Smooth muscle cell (in vitro differentiated cells): Measurements from ENCODE around the gene ZDHHC8. TPM values are rescaled to one million over a fixed set of nuclear protein-coding genes. Genes with fewer than 3 reads are reported as not detected.

ENCODE experiments used
- DNase-seq: peaks from one replicate; lab custom pipeline; 2025; ENCODE audit not compliant: unreplicated experiment; lab: John Stamatoyannopoulos, UW
- H2AFZ ChIP-seq: fragments of 200-600 bp; sonication (generic); 2 replicates; pipeline ENCODE4 v1.6.0; 2016; ENCODE audit warnings: antibody characterized with exemption, low read depth, mild to moderate bottlenecking
- H3F3A ChIP-seq: fragments of 200-600 bp; sonication (generic); 2 replicates; pipeline ENCODE4 v1.6.0; 2017; ENCODE audit warnings: antibody characterized with exemption, low read depth
- H3K27ac ChIP-seq: fragments of 200-600 bp; sonication (generic); 2 replicates; pipeline ENCODE4 v1.5.1; 2016; ENCODE audit warnings: low read depth, mild to moderate bottlenecking
- H3K27me3 ChIP-seq: fragments of 200-600 bp; sonication (generic); 2 replicates; pipeline ENCODE4 v1.6.1; 2016; ENCODE audit warnings: low read depth, mild to moderate bottlenecking
- H3K36me3 ChIP-seq: fragments of 200-600 bp; sonication (generic); 2 replicates; pipeline ENCODE4 v1.5.1; 2016; ENCODE audit warnings: low read depth
- H3K4me1 ChIP-seq: fragments of 200-600 bp; sonication (generic); 2 replicates; pipeline ENCODE4 v1.5.1; 2016; ENCODE audit warnings: low read depth
- H3K4me2 ChIP-seq: fragments of 200-600 bp; sonication (generic); 2 replicates; pipeline ENCODE4 v1.6.0; 2016; ENCODE audit warnings: mild to moderate bottlenecking
- H3K4me3 ChIP-seq: fragments of 200-600 bp; sonication (generic); 2 replicates; pipeline ENCODE4 v1.5.1; 2016; ENCODE audit warnings: mild to moderate bottlenecking
- H3K79me2 ChIP-seq: fragments of 200-600 bp; sonication (generic); 2 replicates; pipeline ENCODE4 v1.6.0; 2016; ENCODE audit warnings: low read depth, mild to moderate bottlenecking
- H3K9ac ChIP-seq: fragments of 200-600 bp; sonication (generic); 2 replicates; pipeline ENCODE4 v1.6.0; 2016; ENCODE audit warnings: low read depth
- H3K9me3 ChIP-seq: fragments of 200-600 bp; sonication (generic); replicated peaks from 2 replicates; pipeline ENCODE4 v1.5.1; 2016; ENCODE audit warnings: low read depth
- H4K20me1 ChIP-seq: fragments of 200-600 bp; sonication (generic); 2 replicates; pipeline ENCODE4 v1.6.0; 2016; ENCODE audit warnings: low read depth
- WGBS: methylation state at CpG from one replicate; pipeline ENCODE4 v1.1.7; 2016; ENCODE audit warnings: low lambda C conversion rate; 5-methylcytosine and 5-hydroxymethylcytosine counted together
- polyA plus RNA-seq: library from polyadenylated mRNA; unstranded; fragments of >200 nt; fragmentation: Nextera tagmentation; extraction: Ambion mirVana; gene quantifications from 2 replicates; pipeline ENCODE4 v1.2.1, GENCODE V29; 2016
- total RNA-seq: library from RNA; depleted of rRNA; stranded (reverse); fragments of >200 nt; gene quantifications from 2 replicates; pipeline ENCODE4 v1.2.3, GENCODE V29; 2014
- TF ChIP-seq, protein P1 (sequence below): fragments of 200-600 bp; sonication (generic); IDR thresholded peaks from 2 replicates; pipeline ENCODE4 v1.5.1; 2017; ENCODE audit warnings: borderline replicate concordance, mild to moderate bottlenecking, antibody characterized with exemption; ENCODE audit not compliant: insufficient read depth, poor library complexity, severe bottlenecking

The ZDHHC8 gene
- total and polyA plus RNA-seq, 2 experiments from 2014 or later = 12.7 to 53.9 TPM

DNA sequence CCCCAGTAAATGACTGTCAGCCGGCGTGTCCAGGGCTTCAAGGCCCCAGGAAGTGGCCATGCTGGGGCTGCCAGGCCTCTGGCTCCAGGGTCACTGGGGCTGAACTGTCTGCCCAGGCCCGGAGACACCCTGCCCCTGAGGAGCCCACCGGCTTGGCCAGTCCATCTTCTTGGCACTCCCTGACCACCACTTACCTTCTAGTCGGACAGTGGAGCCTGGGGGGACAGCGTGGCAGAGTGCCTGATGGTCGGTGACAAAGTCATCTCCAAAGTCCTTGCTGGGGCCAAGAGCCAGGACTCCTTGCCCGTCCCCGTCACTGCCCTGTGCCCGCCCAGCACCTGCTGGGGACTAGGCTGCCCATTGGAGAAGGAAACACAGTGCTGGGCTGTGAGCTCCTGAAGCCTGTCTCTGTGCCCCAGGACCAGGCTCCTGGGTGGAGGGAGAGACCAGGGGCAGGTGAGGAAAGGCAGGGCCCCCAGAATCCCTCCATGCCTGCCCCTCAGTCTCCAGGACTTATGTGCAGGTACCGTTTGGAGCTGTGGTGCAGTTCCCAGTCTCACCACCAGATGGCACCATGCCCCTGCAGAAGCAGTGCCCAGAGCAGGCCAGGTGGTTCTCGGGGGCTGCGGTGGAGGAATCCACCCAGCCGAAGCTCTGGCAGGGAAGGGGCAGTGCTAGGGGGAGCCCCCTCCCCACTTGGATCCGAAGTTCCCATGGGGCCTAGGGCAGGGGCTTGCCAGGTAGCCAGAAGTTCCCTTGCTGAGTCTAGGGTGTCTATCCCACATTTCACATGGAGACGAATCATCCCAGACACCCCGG, 25.2 kb downstream of the ZDHHC8 start:
- no peaks in the 10 kb centered on the region for H3K27me3 ChIP-seq
- H3K4me2 ChIP-seq = no peak overlapping the region
- H3F3A ChIP-seq = no peaks in the 10 kb centered on the region
- no peak overlapping the region for H3K9ac ChIP-seq
- no peaks in the 10 kb centered on the region for H4K20me1 ChIP-seq
- H3K4me3 ChIP-seq = no peak overlapping the region
- H3K9me3 ChIP-seq = no peaks in the 10 kb centered on the region
- TF ChIP-seq, protein P1, sequence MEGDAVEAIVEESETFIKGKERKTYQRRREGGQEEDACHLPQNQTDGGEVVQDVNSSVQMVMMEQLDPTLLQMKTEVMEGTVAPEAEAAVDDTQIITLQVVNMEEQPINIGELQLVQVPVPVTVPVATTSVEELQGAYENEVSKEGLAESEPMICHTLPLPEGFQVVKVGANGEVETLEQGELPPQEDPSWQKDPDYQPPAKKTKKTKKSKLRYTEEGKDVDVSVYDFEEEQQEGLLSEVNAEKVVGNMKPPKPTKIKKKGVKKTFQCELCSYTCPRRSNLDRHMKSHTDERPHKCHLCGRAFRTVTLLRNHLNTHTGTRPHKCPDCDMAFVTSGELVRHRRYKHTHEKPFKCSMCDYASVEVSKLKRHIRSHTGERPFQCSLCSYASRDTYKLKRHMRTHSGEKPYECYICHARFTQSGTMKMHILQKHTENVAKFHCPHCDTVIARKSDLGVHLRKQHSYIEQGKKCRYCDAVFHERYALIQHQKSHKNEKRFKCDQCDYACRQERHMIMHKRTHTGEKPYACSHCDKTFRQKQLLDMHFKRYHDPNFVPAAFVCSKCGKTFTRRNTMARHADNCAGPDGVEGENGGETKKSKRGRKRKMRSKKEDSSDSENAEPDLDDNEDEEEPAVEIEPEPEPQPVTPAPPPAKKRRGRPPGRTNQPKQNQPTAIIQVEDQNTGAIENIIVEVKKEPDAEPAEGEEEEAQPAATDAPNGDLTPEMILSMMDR = peak; percentile 100
- H3K79me2 ChIP-seq = no peaks in the 10 kb centered on the region
- no peak overlapping the region for H3K27ac ChIP-seq
- H3K36me3 ChIP-seq = no peaks in the 10 kb centered on the region
- DNase-seq = peak; percentile 58
- H2AFZ ChIP-seq = no peak overlapping the region
- no peaks in the 10 kb centered on the region for H3K4me1 ChIP-seq
- WGBS = 55% methylated on average over 17 of the region's 17 CpGs

DNA sequence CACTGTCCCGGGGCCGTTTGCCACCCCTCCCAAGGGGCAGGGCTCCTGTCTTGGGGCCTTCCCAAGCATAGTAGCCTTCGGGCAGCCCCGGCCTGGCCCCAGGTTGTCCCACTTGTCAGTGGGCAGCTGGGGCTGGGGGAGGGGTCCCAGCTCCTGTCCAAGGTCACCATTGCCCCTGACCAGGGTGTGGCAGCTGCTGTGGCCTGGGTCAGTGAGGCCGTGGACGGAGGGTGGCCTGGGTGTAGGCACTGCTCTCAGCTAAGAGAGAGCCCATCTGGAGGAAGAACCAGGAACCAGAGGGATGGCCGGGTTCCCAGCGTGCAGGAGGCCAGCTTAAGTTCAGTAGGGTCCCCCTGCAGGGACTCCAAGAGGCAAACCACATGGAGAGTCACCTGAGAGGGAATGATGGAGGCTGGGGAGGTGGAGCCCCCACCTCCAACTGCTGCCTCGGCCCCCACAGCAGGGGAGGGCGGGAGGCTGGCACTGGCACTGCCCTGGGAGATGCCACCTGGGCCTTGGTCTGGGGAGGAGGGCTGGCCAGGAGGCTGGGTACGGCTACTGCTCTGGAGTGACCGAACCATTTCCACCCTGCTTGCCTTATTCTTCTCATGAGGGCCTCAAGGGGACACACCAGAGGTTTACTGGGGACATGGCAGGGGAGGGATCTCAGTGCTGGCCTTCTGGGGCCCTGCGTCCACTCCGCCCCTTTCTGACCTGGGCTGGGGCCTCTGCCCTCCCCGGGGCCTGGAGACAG, 26.0 kb downstream of the ZDHHC8 start:
- H3K4me3 ChIP-seq = no peak overlapping the region
- no peaks in the 10 kb centered on the region for H3K27me3 ChIP-seq
- no peaks in the 10 kb centered on the region for H3K79me2 ChIP-seq
- no peak overlapping the region for H3K4me2 ChIP-seq
- no peak overlapping the region for H3K9ac ChIP-seq
- no peaks in the 10 kb centered on the region for H4K20me1 ChIP-seq
- no peaks in the 10 kb centered on the region for H3F3A ChIP-seq
- H3K27ac ChIP-seq = no peak overlapping the region
- H3K4me1 ChIP-seq = no peaks in the 10 kb centered on the region
- WGBS = 88% methylated on average over 15 of the region's 15 CpGs
- no peak for DNase-seq
- no peaks in the 10 kb centered on the region for H3K9me3 ChIP-seq
- H2AFZ ChIP-seq = no peak overlapping the region
- H3K36me3 ChIP-seq = no peaks in the 10 kb centered on the region
- TF ChIP-seq, protein P1 = no peak

DNA sequence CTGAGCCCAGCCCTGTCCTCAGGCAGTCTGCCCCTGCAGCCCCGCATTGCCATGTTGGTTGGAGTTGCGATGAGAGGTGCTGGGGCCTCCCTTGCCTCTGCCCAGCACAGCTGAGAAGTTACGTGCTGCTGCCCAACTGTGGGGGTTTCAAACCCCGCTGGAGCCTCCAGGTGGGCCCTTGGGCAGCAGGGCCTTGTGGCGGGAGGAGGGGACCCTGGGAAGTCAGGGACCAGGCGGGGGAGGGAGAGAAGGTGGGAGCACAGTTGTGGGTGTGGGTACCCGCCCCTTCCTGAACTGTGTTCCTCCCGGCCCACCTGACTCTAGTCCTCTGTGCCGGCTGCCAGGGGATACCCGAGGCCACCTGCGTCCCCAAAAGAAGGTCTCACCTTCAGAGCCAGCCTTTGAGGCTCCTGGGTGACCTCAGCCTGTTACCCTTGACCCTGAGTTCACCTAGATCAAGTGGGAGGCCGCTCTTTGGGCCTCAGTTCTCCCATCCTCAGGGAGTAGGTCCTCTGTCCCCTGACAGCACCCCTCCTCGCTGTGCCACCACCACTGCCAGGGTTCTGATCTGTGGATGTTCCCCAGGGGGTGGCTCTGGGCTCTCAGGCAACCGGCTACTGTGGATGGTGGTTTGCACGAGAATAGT, 26.9 kb downstream of the ZDHHC8 start:
- no peak for DNase-seq
- Histone ChIP-seq H3K27ac (no peak overlapping the region), H3F3A (no peaks in the 10 kb centered on the region), H3K4me2 (no peak overlapping the region), H3K4me3 (no peak overlapping the region), H3K9ac (no peak overlapping the region), H3K4me1 (no peaks in the 10 kb centered on the region), H3K36me3 (no peaks in the 10 kb centered on the region), H2AFZ (no peak overlapping the region), H3K79me2 (no peaks in the 10 kb centered on the region), H3K9me3 (no peaks in the 10 kb centered on the region), H4K20me1 (no peaks in the 10 kb centered on the region), H3K27me3 (no peaks in the 10 kb centered on the region)
- 89% methylated on average over 12 of the region's 15 CpGs for WGBS
- TF ChIP-seq, protein P1 = no peak
